Endodermal cell (in vitro differentiated cells): ENCODE measurements around the gene MTMR12. TPM values are rescaled to one million over a fixed set of nuclear protein-coding genes. Genes with fewer than 3 reads are reported as not detected.

ENCODE experiments used
- DNase-seq: peaks from one replicate; pipeline ENCODE4 v3.0.0-alpha.2; 2017
- H3K27ac ChIP-seq: 2 replicates; pipeline ENCODE4 v1.5.1; 2013; ENCODE audit warnings: mild to moderate bottlenecking, low read depth, low read length, moderate library complexity
- H3K27me3 ChIP-seq: 2 replicates; pipeline ENCODE4 v1.6.1; 2013; ENCODE audit warnings: mild to moderate bottlenecking, low read length, moderate library complexity; ENCODE audit not compliant: insufficient read depth, control insufficient read depth, poor library complexity, severe bottlenecking
- H3K36me3 ChIP-seq: 2 replicates; pipeline ENCODE4 v1.7.0; 2013; ENCODE audit warnings: mild to moderate bottlenecking, low read length, moderate library complexity; ENCODE audit not compliant: control insufficient read depth, insufficient read depth
- H3K4me1 ChIP-seq: one replicate; pipeline ENCODE4 v1.7.0; 2013; ENCODE audit warnings: low read length; ENCODE audit not compliant: control insufficient read depth, insufficient read depth
- H3K4me3 ChIP-seq: 2 replicates; pipeline ENCODE4 v1.5.1; 2013; ENCODE audit warnings: mild to moderate bottlenecking, low read length, moderate library complexity
- H3K9ac ChIP-seq: 2 replicates; pipeline ENCODE4 v1.6.1; 2013; ENCODE audit warnings: mild to moderate bottlenecking, low read length, moderate library complexity; ENCODE audit not compliant: poor library complexity, severe bottlenecking; ENCODE audit errors: extremely low read depth
- H3K9me3 ChIP-seq: 2 replicates; pipeline ENCODE4 v1.6.1; 2013; ENCODE audit warnings: mild to moderate bottlenecking, low read length, moderate library complexity; ENCODE audit not compliant: control insufficient read depth
- H3K27ac Mint-ChIP-seq: 2 replicates; pipeline ENCODE4 v1.8.0; 2020; ENCODE audit warnings: mixed read lengths
- H3K27me3 Mint-ChIP-seq: 2 replicates; pipeline ENCODE4 v1.8.0; 2021; ENCODE audit warnings: mild to moderate bottlenecking, mixed read lengths; ENCODE audit not compliant: insufficient read depth
- H3K36me3 Mint-ChIP-seq: 2 replicates; pipeline ENCODE4 v1.8.0; 2020; ENCODE audit warnings: low read depth, mixed read lengths
- H3K4me1 Mint-ChIP-seq: 2 replicates; pipeline ENCODE4 v1.8.0; 2020; ENCODE audit warnings: mixed read lengths
- H3K4me3 Mint-ChIP-seq: 2 replicates; pipeline ENCODE4 v1.8.0; 2020; ENCODE audit warnings: mild to moderate bottlenecking, moderate library complexity, mixed read lengths
- H3K9me3 Mint-ChIP-seq: 2 replicates; pipeline ENCODE4 v1.8.0; 2020; ENCODE audit warnings: mild to moderate bottlenecking, mixed read lengths
- WGBS, 2 experiments: methylation state at CpG; one replicate each; pipeline versions ENCODE4 v1.1.5 to v1.1.7; 2013; ENCODE audit warnings: missing lambda C conversion rate in 2 of 2, mixed read lengths in 1 of 2; ENCODE audit not compliant: insufficient coverage in 1 of 2, insufficient read length in 1 of 2; 5-methylcytosine and 5-hydroxymethylcytosine counted together
- total RNA-seq, 2 donors: library from RNA; stranded (reverse); fragmentation: NEBNext Ultra II Directional in 1 of 2; extraction: Animal tissue kit (Norgen Biotek cat#: 25700) in 1 of 2; gene quantifications; 2 replicates in 1 of 2; 3 replicates in 1 of 2; pipeline ENCODE4 v1.2.1, GENCODE V29; 2021
- TF ChIP-seq, protein P1 (sequence below): fragments of 200-600 bp; sonication (generic); conservative IDR thresholded peaks from 2 replicates; pipeline ENCODE4 v1.5.0; 2021; ENCODE audit warnings: antibody characterized with exemption, mild to moderate bottlenecking

MTMR12 gene
- total RNA-seq, 2 donors from 2014 or later = 32.7 to 33.3 TPM

DNA sequence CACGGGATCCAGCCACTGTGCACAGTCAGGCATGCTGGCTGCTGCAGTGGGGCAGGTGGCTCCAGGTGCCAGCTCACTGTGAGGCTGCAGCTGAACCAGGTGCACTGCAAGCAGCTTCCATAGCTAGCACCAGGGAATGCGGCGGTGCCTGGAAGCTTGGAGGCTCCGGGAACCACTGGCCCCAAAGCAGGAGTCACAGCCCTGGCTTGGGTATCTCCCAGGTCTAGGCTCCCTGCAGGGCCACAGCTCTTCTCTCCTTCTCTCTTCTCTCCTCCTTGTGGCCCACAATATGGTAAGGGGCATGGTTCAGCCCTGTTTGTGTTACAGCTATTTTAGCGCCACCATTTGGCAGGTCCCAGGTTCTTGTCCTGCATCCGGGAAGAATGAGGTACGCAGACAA is 6.7 kb upstream of the MTMR12 start:
- Histone ChIP-seq H3K36me3 (no peaks in the 10 kb centered on the region), H3K4me3 (no peak overlapping the region), H3K27ac (no peak overlapping the region), H3K9ac (no peak overlapping the region), H3K27me3 (no peaks in the 10 kb centered on the region), H3K4me1 (no peaks in the 10 kb centered on the region), H3K9me3 (peaks cover 9% of the 10 kb centered on the region)
- peaks cover 3% of the 10 kb centered on the region for H3K36me3 Mint-ChIP-seq
- H3K4me3 Mint-ChIP-seq = no peak overlapping the region
- 76 to 83% methylated on average over 7 of the region's 7 CpGs for WGBS, 2 experiments
- no peak overlapping the region for H3K27ac Mint-ChIP-seq
- TF ChIP-seq, protein P1, sequence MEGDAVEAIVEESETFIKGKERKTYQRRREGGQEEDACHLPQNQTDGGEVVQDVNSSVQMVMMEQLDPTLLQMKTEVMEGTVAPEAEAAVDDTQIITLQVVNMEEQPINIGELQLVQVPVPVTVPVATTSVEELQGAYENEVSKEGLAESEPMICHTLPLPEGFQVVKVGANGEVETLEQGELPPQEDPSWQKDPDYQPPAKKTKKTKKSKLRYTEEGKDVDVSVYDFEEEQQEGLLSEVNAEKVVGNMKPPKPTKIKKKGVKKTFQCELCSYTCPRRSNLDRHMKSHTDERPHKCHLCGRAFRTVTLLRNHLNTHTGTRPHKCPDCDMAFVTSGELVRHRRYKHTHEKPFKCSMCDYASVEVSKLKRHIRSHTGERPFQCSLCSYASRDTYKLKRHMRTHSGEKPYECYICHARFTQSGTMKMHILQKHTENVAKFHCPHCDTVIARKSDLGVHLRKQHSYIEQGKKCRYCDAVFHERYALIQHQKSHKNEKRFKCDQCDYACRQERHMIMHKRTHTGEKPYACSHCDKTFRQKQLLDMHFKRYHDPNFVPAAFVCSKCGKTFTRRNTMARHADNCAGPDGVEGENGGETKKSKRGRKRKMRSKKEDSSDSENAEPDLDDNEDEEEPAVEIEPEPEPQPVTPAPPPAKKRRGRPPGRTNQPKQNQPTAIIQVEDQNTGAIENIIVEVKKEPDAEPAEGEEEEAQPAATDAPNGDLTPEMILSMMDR = peak; percentile 64
- H3K27me3 Mint-ChIP-seq = peaks cover 3% of the 10 kb centered on the region
- DNase-seq = peak; percentile 84
- no peaks in the 10 kb centered on the region for H3K4me1 Mint-ChIP-seq
- H3K9me3 Mint-ChIP-seq = peaks cover 9% of the 10 kb centered on the region

DNA sequence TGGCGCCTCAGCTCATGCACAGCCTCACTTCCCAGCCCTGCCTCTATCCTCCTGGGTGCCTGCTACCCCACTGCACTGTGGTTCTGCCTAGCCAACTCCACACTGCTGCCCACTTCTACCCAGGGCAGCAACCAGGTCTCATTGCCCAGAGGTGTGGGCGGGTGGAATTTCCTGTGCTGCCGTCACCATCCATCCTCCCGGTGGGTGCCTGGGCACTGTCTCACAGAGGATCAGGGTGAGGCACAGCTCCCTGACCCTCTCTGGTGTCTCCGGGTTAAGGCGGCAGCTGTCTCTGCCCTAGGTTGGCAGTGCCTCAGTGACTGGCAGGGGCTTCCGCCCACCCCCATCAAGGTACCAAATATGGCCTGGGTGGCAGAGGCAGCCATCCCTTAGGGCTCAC is 4.3 kb upstream of the MTMR12 start:
- H3K9ac ChIP-seq = no peak overlapping the region
- Mint-ChIP-seq H3K4me1 (no peaks in the 10 kb centered on the region), H3K36me3 (peaks cover 3% of the 10 kb centered on the region), H3K9me3 (peaks cover 6% of the 10 kb centered on the region), H3K4me3 (no peak overlapping the region), H3K27me3 (peaks cover 3% of the 10 kb centered on the region), H3K27ac (no peak overlapping the region)
- H3K27ac ChIP-seq = no peak overlapping the region
- WGBS, 2 experiments = 95 to 100% methylated on average over 5 to 7 of the region's 7 CpGs
- H3K36me3 ChIP-seq = no peaks in the 10 kb centered on the region
- TF ChIP-seq, protein P1 = no peak
- no peaks in the 10 kb centered on the region for H3K4me1 ChIP-seq
- H3K4me3 ChIP-seq = no peak overlapping the region
- peaks cover 6% of the 10 kb centered on the region for H3K9me3 ChIP-seq
- no peaks in the 10 kb centered on the region for H3K27me3 ChIP-seq
- no peak for DNase-seq

DNA sequence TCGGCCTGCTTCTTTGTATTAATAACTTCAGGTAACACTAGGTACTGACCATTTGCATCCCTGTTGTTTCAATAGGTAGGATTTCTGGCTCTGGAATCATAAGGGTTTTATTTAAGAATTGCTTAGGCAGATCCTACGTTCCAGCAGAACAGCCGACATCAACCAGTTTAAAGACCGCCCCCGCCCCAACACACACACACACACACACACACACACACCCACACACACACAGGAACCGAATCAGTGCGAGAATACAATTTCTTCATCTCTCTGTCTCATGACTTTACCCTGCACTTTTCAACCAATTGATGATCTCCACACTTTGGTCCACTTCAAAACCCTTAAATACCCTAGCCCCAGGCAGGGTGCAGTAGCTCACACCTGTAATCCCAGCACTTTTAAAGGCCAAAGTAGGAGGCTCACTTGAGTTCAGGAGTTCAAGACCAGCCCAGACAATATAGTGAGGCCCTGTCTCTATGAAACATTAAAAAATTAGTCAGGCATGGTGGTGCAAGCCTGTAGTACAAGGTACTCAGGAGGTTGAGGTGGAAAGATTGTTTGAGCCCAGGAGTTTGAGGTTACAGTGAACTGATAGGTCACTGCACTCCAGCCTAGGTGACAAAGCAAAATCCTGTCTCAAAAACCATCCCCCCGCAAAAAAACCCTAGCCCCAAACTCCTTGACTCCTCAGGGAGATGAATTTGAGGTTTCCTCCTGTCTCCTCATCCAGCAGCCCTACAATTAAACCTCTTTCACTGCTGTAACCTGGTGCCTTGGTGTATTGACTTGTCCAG is 2.7 kb upstream of the MTMR12 start:
- H3K9ac ChIP-seq = no peak overlapping the region
- TF ChIP-seq, protein P1 = no peak
- H3K27me3 Mint-ChIP-seq = peaks cover 3% of the 10 kb centered on the region
- H3K4me3 ChIP-seq = no peak overlapping the region
- no peaks in the 10 kb centered on the region for H3K4me1 ChIP-seq
- WGBS, 2 experiments = 60 to 92% methylated on average over 2 to 8 of the region's 8 CpGs
- H3K36me3 ChIP-seq = peaks cover 2% of the 10 kb centered on the region
- no peaks in the 10 kb centered on the region for H3K9me3 ChIP-seq
- H3K4me1 Mint-ChIP-seq = peaks cover 8% of the 10 kb centered on the region
- no peak overlapping the region for H3K27ac Mint-ChIP-seq
- no peak overlapping the region for H3K27ac ChIP-seq
- no peak overlapping the region for H3K4me3 Mint-ChIP-seq
- no peak for DNase-seq
- peaks cover 4% of the 10 kb centered on the region for H3K36me3 Mint-ChIP-seq
- no peaks in the 10 kb centered on the region for H3K27me3 ChIP-seq
- no peaks in the 10 kb centered on the region for H3K9me3 Mint-ChIP-seq
